HepG2 (cell line): ENCODE measurements around the gene GPSM1. TPM values are rescaled to one million over a fixed set of nuclear protein-coding genes. Genes with fewer than 3 reads are reported as not detected.
A peak's percentile ranks its signal among the peaks of the same experiment; 100 is the strongest.

Experiments used
- ETV6 ChIP-seq: sonication (generic); formaldehyde crosslinking; conservative IDR thresholded peaks from 2 replicates; pipeline ENCODE4 v1.4.0; 2020; ENCODE audit warnings: missing genetic modification reagents
- RFXAP ChIP-seq: sonication (generic); formaldehyde crosslinking; IDR thresholded peaks from 2 replicates; pipeline ENCODE4 v1.4.0; 2020; ENCODE audit warnings: missing genetic modification reagents, borderline replicate concordance
- SAP130 ChIP-seq: IDR thresholded peaks from 2 replicates; pipeline ENCODE4 v1.6.1; 2016; ENCODE audit warnings: low read depth
- SMC3 ChIP-seq: IDR thresholded peaks from 2 replicates; pipeline ENCODE4 v1.6.1; 2011; ENCODE audit warnings: low read length, improper control_type of control experiment
- ZFYVE20 ChIP-seq: sonication (generic); formaldehyde crosslinking; IDR thresholded peaks from 2 replicates; pipeline ENCODE4 v1.8.0; 2023; ENCODE audit warnings: low read depth, mild to moderate bottlenecking, moderate library complexity, missing genetic modification reagents, borderline replicate concordance
- ZNF660 ChIP-seq: sonication (generic); formaldehyde crosslinking; IDR thresholded peaks from 2 replicates; pipeline ENCODE4 v1.5.1; 2020; ENCODE audit warnings: mild to moderate bottlenecking, low read depth, missing genetic modification reagents, borderline replicate concordance
- ZNF678 ChIP-seq: sonication (generic); formaldehyde crosslinking; IDR thresholded peaks from 2 replicates; pipeline ENCODE4 v1.4.0; 2020; ENCODE audit warnings: mild to moderate bottlenecking, missing genetic modification reagents
- polyA plus RNA-seq, 8 experiments: library from polyadenylated mRNA; depleted of rRNA in 3 of 8; stranded (reverse) in 7 of 8; unstranded in 1 of 8; fragments of >200 nt; fragmentation: Illumina TruSeq in 4 of 8; extraction: Trizol in 4 of 8; gene quantifications; 2 replicates each; pipeline versions ENCODE4 v1.2.1 to v1.2.3, GENCODE V29; 2011 to 2016; ENCODE audit warnings: low read depth in 4 of 8, missing spikeins in 1 of 8, mixed read lengths in 1 of 8; ENCODE audit not compliant: insufficient read depth in 1 of 8
- total RNA-seq, 5 experiments: library from RNA; depleted of rRNA; stranded (reverse); fragments of >200 nt; fragmentation: Illumina TruSeq; extraction: Trizol; gene quantifications; 2 replicates each; pipeline ENCODE4 v1.2.3, GENCODE V29; 2016; ENCODE audit warnings: low read depth in 1 of 5
- TF ChIP-seq, protein P1 (sequence below), 2 experiments: sonication (generic) in 1 of 2; formaldehyde crosslinking in 1 of 2; IDR thresholded peaks; 2 replicates each; pipeline versions ENCODE4 v1.6.1 to v1.9.0; 2014 to 2022; ENCODE audit warnings: antibody characterized with exemption in 1 of 2, borderline replicate concordance in 1 of 2, inconsistent platforms in 1 of 2, low read depth in 1 of 2, missing genetic modification reagents in 1 of 2
- TF ChIP-seq, protein P2 (sequence below), 2 experiments: sonication (generic) in 1 of 2; formaldehyde crosslinking in 1 of 2; IDR thresholded peaks; 2 replicates each; pipeline versions ENCODE4 v1.4.0 to v1.6.1; 2018 to 2020; ENCODE audit warnings: missing genetic modification reagents in 2 of 2, borderline replicate concordance in 1 of 2, low read depth in 1 of 2, mild to moderate bottlenecking in 1 of 2, missing biosample characterization in 1 of 2
- TF ChIP-seq, protein P3 (sequence below): sonication (generic); formaldehyde crosslinking; conservative IDR thresholded peaks from 2 replicates; pipeline ENCODE4 v1.8.0; 2022; ENCODE audit warnings: low read depth, missing genetic modification reagents
- TF ChIP-seq, protein P4 (sequence below): IDR thresholded peaks from 2 replicates; pipeline ENCODE4 v1.4.0; 2020; ENCODE audit warnings: mild to moderate bottlenecking, missing genetic modification reagents

The GPSM1 gene
- total and polyA plus RNA-seq, 2 of the 13 experiments (the other 11 are each of a cell fraction or from before 2014, with no cell fraction given), result 1.0 to 2.4 TPM

- TF ChIP-seq, protein P1, sequence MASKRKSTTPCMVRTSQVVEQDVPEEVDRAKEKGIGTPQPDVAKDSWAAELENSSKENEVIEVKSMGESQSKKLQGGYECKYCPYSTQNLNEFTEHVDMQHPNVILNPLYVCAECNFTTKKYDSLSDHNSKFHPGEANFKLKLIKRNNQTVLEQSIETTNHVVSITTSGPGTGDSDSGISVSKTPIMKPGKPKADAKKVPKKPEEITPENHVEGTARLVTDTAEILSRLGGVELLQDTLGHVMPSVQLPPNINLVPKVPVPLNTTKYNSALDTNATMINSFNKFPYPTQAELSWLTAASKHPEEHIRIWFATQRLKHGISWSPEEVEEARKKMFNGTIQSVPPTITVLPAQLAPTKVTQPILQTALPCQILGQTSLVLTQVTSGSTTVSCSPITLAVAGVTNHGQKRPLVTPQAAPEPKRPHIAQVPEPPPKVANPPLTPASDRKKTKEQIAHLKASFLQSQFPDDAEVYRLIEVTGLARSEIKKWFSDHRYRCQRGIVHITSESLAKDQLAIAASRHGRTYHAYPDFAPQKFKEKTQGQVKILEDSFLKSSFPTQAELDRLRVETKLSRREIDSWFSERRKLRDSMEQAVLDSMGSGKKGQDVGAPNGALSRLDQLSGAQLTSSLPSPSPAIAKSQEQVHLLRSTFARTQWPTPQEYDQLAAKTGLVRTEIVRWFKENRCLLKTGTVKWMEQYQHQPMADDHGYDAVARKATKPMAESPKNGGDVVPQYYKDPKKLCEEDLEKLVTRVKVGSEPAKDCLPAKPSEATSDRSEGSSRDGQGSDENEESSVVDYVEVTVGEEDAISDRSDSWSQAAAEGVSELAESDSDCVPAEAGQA (IDR thresholded peaks at IDR 0.05; ENCODE audit: low read depth), result peak; percentile 85
- TF ChIP-seq, protein P1 (CRISPR knock-in tag; IDR thresholded peaks at IDR 0.05; ENCODE audit: borderline replicate concordance), result peak; percentile 60; the same call in 1 of the 2 replicates
- peak; percentile 97 for TF ChIP-seq ETV6
- peak; percentile 28; the same call in 1 of the 2 replicates for TF ChIP-seq SMC3
- TF ChIP-seq, protein P2, sequence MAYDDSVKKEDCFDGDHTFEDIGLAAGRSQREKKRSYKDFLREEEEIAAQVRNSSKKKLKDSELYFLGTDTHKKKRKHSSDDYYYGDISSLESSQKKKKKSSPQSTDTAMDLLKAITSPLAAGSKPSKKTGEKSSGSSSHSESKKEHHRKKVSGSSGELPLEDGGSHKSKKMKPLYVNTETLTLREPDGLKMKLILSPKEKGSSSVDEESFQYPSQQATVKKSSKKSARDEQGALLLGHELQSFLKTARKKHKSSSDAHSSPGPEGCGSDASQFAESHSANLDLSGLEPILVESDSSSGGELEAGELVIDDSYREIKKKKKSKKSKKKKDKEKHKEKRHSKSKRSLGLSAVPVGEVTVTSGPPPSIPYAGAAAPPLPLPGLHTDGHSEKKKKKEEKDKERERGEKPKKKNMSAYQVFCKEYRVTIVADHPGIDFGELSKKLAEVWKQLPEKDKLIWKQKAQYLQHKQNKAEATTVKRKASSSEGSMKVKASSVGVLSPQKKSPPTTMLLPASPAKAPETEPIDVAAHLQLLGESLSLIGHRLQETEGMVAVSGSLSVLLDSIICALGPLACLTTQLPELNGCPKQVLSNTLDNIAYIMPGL (CRISPR knock-in tag; IDR thresholded peaks at IDR 0.05; ENCODE audit: borderline replicate concordance in 1 of 2, low read depth in 1 of 2), result peak; percentile 85 to 90
- TF ChIP-seq, protein P3, sequence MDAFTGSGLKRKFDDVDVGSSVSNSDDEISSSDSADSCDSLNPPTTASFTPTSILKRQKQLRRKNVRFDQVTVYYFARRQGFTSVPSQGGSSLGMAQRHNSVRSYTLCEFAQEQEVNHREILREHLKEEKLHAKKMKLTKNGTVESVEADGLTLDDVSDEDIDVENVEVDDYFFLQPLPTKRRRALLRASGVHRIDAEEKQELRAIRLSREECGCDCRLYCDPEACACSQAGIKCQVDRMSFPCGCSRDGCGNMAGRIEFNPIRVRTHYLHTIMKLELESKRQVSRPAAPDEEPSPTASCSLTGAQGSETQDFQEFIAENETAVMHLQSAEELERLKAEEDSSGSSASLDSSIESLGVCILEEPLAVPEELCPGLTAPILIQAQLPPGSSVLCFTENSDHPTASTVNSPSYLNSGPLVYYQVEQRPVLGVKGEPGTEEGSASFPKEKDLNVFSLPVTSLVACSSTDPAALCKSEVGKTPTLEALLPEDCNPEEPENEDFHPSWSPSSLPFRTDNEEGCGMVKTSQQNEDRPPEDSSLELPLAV (CRISPR knock-in tag), result peak; percentile 87; the same call in 1 of the 2 replicates
- TF ChIP-seq ZFYVE20 (CRISPR knock-in tag), result 0 out of 2 replicates have a peak, but pooled peaks have one; percentile 58
- peak; percentile 89; the same call in 1 of the 2 replicates for TF ChIP-seq RFXAP (CRISPR knock-in tag)
- TF ChIP-seq ZNF660 (CRISPR knock-in tag), result no peak
- peak; percentile 94 for TF ChIP-seq SAP130 (CRISPR knock-in tag)
- peak; percentile 85; the same call in 1 of the 2 replicates for TF ChIP-seq ZNF678 (CRISPR knock-in tag)
- TF ChIP-seq, protein P4, sequence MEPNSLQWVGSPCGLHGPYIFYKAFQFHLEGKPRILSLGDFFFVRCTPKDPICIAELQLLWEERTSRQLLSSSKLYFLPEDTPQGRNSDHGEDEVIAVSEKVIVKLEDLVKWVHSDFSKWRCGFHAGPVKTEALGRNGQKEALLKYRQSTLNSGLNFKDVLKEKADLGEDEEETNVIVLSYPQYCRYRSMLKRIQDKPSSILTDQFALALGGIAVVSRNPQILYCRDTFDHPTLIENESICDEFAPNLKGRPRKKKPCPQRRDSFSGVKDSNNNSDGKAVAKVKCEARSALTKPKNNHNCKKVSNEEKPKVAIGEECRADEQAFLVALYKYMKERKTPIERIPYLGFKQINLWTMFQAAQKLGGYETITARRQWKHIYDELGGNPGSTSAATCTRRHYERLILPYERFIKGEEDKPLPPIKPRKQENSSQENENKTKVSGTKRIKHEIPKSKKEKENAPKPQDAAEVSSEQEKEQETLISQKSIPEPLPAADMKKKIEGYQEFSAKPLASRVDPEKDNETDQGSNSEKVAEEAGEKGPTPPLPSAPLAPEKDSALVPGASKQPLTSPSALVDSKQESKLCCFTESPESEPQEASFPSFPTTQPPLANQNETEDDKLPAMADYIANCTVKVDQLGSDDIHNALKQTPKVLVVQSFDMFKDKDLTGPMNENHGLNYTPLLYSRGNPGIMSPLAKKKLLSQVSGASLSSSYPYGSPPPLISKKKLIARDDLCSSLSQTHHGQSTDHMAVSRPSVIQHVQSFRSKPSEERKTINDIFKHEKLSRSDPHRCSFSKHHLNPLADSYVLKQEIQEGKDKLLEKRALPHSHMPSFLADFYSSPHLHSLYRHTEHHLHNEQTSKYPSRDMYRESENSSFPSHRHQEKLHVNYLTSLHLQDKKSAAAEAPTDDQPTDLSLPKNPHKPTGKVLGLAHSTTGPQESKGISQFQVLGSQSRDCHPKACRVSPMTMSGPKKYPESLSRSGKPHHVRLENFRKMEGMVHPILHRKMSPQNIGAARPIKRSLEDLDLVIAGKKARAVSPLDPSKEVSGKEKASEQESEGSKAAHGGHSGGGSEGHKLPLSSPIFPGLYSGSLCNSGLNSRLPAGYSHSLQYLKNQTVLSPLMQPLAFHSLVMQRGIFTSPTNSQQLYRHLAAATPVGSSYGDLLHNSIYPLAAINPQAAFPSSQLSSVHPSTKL, result no peak; the same call in 1 of the 2 replicates
Measured at GRCh38 chr9:136363106-136363948, 36.0 kb downstream of the GPSM1 start, which contains the start of gene DNLZ (continued).
